ENCODE results near the gene PSMC3.

- TF ChIP-seq, protein P1, sequence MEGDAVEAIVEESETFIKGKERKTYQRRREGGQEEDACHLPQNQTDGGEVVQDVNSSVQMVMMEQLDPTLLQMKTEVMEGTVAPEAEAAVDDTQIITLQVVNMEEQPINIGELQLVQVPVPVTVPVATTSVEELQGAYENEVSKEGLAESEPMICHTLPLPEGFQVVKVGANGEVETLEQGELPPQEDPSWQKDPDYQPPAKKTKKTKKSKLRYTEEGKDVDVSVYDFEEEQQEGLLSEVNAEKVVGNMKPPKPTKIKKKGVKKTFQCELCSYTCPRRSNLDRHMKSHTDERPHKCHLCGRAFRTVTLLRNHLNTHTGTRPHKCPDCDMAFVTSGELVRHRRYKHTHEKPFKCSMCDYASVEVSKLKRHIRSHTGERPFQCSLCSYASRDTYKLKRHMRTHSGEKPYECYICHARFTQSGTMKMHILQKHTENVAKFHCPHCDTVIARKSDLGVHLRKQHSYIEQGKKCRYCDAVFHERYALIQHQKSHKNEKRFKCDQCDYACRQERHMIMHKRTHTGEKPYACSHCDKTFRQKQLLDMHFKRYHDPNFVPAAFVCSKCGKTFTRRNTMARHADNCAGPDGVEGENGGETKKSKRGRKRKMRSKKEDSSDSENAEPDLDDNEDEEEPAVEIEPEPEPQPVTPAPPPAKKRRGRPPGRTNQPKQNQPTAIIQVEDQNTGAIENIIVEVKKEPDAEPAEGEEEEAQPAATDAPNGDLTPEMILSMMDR (IDR thresholded peaks at IDR 0.05): no peak
- TF ChIP-seq POLR2A (IDR thresholded peaks at IDR 0.05) (no peak), EP300 (IDR thresholded peaks at IDR 0.05) (no peak)
Observed at GRCh38 chr11:47430524-47430923, 4.3 kb upstream of the PSMC3 start.

All from stomach (tissue), 4 donors.